Raji (cell line): ENCODE results near the gene PTK6.

Experiments used
- POLR2A ChIP-seq: IDR thresholded peaks from 2 replicates; pipeline ENCODE4 v1.6.1; 2011; ENCODE audit warnings: low read depth, low read length, control low read depth; ENCODE audit not compliant: insufficient read depth

Gene PTK6

DNA sequence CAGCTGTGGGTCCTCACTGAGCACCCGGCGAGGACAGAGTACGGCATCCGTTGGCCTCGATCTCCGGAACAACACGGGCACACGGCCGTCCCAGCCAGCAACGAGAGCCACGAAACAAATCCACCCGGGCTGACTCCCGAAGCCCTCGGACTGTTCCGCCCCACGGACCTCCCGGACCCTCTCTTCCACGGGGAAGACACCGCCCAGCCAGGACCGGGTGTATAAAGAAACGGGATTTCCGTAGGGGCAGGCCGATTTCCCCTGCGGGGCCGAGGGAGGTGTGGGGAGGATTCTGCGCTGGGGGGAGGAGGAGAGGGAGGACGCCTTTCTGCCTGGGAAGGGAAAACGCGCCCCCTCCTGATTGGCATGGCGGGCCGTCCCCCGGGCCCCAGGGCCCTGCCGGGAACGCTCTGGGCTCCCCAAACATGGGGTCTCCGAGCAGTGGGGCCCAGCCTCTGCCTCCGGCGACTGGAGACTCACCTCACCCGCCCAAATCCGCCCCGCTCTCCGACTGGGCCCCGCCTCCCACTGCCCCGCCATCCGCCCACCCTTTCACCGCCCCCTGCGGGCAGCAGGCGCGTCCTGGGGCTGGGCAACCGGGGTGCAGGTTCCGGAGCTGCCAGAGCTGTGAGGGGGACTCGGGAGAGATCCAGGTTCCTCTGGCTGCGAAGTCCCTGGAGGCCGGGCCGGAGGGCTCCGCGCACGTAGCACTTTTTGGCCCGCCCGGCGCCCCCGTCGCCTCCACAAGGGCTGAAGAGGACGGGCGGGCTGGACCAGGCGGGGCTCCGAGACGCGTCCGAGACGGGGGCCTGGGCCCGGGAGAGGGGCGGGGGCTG is 17.3 kb downstream of the PTK6 start:
- no peak for TF ChIP-seq POLR2A

DNA sequence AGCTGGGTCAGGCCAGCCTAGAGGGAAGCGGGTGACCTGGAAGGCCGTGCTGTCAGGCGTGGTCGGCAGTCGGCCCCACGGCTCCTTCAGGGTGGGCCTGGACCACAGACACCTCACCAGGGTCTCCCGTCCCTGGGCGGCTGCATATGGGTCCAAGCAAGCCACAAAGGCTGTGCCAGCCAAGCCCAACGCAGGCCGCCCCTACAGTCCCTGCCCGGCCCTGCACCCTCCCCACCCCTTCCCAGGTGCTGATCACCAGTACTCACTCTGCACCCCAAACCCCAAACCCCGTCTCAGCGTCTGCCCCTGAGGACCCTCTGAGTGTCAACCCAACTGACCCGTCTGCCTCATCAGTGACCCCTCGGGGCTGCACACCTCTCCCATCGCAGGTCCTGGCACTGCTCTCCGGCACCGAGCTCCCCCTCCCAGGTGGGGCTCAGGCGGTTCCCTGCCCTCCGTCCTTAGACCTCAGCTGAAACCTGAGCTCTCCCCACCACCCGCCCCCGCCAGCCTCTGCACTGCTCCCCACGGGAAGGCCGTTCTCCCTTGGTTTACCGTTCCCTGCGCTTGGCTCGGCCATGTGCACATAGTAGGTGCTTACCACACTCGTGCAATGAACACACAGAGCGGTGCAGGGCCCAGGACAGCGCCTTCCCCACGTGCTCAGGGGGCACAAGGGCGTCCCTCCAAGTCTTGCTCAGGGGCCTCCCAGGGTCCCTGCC is 18.1 kb downstream of the PTK6 start:
- no peak for TF ChIP-seq POLR2A

DNA sequence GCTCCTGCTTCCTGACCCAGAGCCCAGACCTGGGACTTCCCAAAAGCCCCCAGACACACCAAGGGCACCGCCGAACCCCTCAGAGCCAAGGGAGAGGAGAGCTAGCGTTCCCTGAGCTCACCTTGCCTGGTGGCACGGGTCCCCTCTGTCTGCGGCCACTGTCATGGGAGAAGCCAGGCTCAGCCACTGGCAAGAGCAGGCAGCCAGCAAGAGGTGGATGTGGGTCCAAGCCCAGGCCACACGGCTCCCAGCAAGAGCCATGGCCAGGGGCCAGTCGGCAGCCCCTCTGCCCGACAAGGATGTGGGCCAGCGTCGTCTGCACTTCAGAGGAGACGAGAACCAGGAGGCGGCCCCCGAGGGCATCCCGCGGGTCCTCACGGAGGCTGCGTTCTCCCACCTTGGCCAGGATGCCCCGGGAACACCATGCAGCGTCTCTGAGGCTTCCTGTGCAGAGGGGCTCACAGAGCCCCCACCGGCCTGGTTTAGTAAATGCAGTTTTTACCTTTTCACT is 18.8 kb downstream of the PTK6 start:
- TF ChIP-seq POLR2A, result no peak

DNA sequence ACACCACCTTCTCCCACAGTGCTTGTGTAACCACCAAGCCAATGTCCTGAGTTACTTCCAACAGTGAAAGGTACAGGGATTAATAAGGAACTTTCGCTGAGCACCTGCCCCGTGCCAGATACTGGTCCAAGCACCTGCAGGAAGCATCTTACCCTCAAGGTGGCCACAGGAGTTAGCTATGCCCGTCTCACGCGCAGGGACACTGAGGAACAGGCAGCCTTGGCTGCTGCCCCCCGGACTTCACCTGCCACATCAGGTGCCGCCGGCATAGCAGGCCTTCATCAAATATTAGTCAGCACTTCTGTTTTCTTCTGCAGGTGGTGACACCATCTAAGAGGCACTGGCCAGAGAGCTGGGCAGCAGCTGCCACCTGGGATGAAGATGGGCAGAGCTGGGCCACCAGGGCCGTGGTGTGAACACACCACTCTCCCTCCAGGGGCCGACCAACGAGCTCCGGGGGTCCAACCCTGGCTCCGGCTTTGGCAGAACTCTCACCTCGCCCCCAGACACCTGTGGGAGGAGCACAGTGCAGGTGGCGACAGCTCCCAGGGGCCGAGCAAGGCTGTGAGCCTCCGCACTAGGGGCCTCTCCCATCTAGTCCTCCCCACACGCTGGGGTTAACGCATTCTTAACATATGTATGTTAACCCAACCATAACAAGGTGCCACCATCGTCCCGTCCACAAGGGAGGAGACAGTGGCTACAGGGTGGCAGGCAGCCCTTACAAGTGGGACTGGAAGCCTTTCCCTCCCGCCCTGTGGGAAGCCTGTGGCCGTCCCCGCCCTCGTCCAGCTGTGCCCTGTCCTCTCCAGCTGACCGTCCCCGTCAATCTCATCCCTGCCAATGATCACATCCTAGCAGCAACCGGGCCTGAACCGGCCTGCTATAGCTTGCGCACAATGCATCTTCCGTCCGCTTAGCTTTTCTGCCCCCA is 19.5 kb downstream of the PTK6 start:
- no peak for TF ChIP-seq POLR2A

DNA sequence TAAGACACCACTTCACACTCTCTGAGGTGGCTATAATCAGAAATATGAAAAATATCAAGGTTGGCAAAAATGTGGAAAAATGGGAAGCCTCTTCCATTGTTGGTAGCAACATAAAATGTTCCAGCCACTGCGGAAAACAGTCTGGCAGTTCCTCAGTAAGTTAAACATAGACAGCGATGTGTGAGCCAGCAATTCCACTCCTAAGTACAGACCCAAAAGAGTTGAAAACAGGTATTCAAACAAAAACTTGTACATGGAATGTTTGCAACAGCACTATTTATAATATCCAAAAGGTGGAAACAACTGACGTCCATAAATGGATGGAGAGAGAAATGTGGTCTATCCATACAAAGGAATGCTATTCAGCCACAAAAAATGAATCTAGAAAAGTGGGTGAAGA is 24.0 kb downstream of the PTK6 start:
- TF ChIP-seq POLR2A, result no peak

DNA sequence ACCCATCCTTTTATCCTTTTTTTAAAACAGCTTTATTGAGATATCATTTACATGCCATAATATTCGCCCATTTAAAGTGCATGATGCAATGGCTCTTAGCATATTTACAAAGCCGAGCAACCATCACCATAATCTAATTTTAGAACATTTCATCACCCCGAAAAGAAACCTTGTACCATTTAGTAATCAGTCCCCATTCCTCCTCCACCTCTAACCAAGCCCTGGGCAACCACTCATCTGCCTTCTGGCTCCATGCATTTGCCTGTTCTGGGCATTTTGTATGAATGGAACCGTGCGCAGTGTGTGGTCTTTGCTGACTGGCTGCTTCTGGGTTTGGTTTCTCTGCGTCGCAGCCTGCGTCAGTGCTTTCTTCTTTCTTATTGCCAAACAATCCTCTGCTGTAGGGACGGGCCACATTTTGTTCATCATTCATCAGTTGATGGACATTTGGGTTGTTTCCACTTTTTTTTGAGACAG is 28.1 kb downstream of the PTK6 start:
- no peak for TF ChIP-seq POLR2A

DNA sequence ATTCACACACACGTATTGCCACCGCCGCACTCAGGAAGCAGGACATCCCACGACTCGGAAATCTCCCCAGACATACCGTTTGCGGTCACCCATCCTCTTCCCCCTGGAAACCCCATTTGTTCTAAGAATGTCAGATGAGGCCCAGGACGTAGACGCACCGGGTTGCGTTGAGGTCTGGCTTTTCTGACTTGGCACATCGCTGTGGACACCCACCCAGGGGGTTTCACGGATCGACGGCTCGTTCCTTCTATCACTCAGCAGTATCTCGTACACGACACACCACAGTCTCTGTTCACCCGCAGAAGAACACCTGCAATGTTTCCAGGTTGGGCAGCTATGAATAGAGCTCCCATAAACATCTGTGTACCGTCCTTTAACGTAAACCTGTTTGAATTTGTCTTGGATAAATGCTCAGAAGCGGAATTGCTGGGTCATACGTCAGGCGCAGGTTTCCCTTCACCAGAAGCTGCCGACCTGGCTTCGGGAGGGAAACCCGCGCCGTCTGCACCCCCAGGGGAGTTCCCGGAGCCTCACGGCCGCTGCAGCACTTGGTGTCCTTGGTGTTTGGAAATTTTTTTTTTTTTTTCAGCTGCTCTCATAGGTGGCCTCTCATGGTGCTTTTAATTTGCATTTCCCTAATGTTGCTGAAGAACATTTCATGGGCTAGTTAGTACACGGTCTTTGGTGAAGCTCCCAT is 29.0 kb downstream of the PTK6 start:
- no peak for TF ChIP-seq POLR2A

DNA sequence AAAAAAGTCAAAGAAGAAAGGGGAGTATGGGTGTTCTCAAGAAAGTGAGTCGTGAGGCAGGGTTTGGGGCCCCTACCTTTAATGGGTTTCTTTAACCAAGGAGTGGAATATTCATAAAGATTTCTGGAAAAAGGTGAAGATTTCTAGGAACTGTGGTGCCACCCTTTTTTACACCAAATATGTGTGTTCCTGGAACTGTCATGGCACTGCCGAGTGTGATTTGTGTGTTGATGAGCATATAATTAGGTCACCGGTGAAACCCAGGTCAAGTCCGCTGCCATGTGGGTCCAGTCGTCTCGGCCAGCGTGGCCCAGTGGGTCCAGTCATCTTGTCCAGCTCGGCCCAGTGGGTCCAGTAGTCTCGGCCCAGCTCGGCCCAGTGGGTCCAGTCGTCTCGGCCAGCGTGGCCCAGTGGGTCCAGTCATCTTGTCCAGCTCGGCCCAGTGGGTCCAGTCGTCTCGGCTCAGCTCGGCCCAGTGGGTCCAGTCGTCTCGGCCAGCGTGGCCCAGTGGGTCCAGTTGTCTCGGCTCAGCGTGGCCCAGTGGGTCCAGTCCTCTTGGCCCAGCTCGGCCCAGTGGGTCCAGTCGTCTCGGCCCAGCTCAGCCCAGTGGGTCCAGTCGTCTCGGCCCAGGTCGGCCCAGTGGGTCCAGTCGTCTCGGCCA is 30.0 kb downstream of the PTK6 start:
- TF ChIP-seq POLR2A, result no peak

DNA sequence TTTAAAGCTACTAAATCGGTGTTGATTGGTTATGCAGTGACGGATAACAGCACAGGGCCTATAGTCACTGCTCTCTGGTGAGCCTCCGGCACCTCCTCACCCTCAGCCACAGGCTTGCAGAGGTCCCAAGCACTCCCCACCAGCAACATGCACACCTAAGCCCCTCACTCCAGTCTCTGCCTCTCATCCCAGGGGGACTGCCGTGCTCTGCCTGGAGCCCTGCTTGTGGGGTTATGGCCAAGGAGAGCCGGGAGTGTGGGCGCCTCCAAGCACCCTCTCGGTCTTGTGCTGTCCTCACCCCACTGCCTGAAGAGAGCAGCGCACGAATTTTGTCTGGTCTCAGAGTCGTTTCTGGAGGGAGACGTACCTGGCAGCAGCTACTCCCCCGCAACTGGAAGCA is 31.5 kb downstream of the PTK6 start:
- TF ChIP-seq POLR2A, result no peak

DNA sequence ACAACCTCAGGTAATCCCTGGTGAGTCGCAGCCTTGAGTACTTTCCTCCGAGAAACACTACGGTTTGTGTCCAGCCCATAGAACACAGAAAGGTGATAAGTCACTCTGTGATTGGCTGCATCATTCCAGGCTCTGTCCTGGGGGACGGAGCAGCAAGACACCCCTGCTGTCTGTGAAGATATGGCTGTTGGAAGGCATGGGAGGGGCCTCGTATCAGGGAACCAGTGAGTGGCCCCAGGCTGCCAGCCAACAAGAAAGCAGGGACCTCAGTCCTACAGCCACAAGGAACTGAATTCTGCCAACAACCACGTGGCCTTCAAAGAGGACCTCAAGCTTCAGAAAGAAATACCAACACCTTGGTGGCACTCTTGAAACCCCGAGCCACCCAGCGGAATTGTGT is 31.9 kb downstream of the PTK6 start:
- no peak for TF ChIP-seq POLR2A

DNA sequence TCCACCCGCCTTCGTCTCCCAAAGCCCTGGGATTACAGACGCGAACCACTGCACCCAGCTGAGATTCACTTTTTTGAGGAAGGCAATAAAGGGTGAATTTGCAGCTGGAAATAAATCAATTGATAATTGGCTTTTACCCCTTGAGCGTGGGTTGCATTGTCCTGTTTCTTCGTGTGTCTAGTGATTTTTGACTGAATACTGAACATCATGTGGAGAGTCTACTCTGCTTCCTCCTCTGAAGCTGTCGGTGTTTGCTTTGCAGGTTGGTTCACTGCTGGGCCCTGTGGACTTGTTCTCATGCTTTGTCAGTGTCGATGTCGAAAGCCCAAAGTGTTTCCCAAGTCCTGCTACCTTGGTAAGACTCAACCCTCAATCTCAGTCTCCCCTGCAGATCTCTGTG is 32.5 kb downstream of the PTK6 start:
- TF ChIP-seq POLR2A, result no peak

DNA sequence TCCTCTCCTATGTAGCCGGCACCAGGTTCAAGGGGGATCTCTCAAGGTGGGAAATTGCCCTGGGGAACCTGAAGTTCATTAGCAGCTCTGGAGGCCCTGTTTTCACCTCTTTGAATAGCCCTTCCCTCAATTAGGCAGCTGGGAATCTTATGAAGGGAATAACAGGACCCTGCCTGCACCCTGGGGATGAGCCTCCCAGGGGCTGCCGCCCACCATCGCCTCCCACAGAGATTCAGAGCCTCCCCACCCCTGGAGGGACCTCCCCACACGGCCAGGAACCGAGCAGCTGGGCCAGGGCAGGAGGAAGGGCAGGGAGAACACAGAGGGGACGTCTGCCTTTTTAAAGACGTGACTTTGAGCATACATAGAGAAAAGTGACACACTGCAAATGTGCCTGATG is 33.7 kb downstream of the PTK6 start:
- no peak for TF ChIP-seq POLR2A

DNA sequence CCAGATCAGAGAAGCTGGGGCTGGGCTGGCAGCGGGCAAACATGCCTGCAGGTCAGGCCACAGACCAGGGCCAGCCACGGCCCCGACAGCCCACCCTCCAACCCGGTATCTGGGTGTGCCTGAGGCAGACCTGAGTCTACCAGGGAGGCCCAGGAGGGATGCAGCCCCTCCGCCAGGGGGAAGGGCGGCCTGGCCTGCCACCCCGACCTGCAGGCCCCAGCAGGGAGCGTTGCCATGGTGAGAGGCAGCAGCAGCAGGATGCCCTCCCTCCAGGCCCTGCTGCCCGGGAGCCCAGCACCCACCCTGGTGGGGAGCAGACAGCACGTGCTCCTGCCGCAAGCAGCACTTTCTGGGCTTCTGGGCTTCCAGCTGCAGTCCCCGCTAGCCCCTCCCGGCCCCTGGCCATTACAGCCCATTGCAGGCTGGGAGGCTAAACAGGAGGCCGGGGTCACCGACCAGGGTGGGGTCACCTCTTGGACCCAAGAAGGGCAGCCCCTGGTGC is 34.5 kb downstream of the PTK6 start:
- TF ChIP-seq POLR2A, result no peak

DNA sequence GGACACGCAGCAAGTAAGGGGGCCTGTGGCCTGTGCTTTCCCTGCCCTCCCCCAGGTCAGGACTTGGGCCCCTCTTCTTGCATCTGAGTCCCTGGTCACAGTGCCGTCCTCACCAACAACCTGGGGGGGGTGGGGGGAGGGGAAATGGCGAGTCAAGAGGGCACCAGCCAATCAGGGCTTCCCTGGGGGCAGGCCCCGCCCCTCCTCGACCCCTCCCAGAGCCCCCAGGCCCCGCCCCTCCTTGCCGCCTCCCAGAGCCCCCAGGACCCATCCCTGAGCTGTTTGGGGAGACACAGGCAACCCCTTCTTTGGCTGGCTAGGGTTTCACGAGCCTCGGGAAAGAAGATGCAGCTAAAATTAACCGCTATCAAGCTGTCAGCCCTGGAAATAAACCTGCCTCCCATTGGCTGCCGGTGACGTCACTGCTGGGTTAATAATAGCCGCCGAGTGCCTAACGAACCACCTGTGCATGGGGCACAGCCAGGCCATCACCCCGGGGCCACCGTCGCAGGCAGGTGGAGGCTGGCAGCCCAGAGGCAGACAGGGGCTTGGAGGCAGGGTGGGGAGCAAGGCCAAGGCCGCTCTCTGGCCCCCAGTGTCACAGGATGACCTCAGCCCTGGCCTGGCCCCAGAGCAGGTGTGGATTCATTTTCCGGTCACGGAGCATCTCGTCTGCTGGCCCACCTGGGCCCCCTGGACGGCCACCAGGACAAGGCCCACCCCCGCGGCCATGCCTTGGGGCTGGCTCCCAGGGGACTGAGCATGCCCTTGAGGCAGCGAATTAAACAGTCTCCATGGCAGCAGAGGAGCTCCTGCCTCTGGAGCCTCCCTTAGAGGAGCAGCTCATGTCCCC is 35.1 kb downstream of the PTK6 start:
- no peak for TF ChIP-seq POLR2A
